ENCODE data around the gene LTBP1. TPM values are rescaled to one million over a fixed set of nuclear protein-coding genes. Genes with fewer than 3 reads are reported as not detected.

Gene LTBP1
- total RNA-seq, 1 experiment from 2014 or later: 28.5 TPM

DNA sequence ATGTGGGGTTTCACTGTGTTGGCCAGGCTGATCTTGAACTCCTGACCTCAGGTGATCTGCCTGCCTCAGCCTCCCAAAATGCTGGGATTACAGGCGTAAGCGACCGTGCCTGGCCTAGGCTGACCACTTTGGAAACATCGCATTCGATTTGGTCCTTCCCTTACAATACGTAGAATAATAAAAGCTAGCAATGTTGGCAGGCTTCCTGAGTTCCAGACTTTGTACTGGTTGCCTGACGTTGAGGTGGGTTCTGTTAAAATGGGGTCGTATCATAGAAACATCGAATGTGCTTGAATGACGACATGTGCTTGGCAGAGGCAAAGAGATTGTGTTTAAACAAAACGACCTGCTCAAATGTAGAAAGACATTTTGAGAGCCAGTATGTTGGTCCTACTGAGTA lies 56.1 kb downstream of the LTBP1 start:
- Mint-ChIP-seq H3K27me3 (ENCODE audit: low read depth) (no peaks in the 10 kb centered on the region), H3K27ac (no peak overlapping the region), H3K4me3 (no peak overlapping the region), H3K9me3 (no peaks in the 10 kb centered on the region), H3K4me1 (0 out of 4 replicates have a peak, but pooled peaks cover 0 to 5% of the 10 kb centered on the region in 2 experiments), H3K36me3 (ENCODE audit: insufficient read depth in 1 of 3, low read depth in 3 of 3) (no peaks in the 10 kb centered on the region)
- Histone ChIP-seq H2BK5ac (ENCODE audit: insufficient read length, low read length) (no peak overlapping the region), H3K4me1 (ENCODE audit: insufficient read depth, low read length) (peaks cover 3% of the 10 kb centered on the region; the same call in 1 of the 2 replicates), H2BK15ac (ENCODE audit: low read depth, low read length) (no peak overlapping the region), H3K9ac (ENCODE audit: extremely low read depth, insufficient read length, low read length) (no peak overlapping the region), H3K9me3 (ENCODE audit: control insufficient read depth, low read depth, low read length) (no peaks in the 10 kb centered on the region), H2AFZ (ENCODE audit: low read length) (no peak overlapping the region), H3T11ph (ENCODE audit: low read length) (no peak overlapping the region), H3K23ac (ENCODE audit: insufficient read length, low read depth, low read length) (no peak overlapping the region), H3K27me3 (ENCODE audit: insufficient read depth, low read length) (no peaks in the 10 kb centered on the region), H3K27ac (ENCODE audit: insufficient read length, low read depth, low read length) (no peak overlapping the region), H3K4me2 (ENCODE audit: insufficient read depth, insufficient read length, low read length) (no peak overlapping the region), H2BK20ac (ENCODE audit: low read depth, low read length, poor library complexity, severe bottlenecking) (no peak overlapping the region), H2AK5ac (ENCODE audit: insufficient read length, low read length) (no peak overlapping the region), H4K91ac (ENCODE audit: insufficient read length, low read depth, low read length) (no peak overlapping the region), H3K18ac (ENCODE audit: insufficient read length, low read depth, low read length) (no peak overlapping the region), H2BK120ac (ENCODE audit: low read depth, low read length, poor library complexity, severe bottlenecking) (no peak overlapping the region), H4K8ac (replicated peaks; ENCODE audit: insufficient read length, low read depth, low read length) (no peak overlapping the region), H3K56ac (ENCODE audit: insufficient read length, low read depth, low read length) (no peak overlapping the region), H4K20me1 (ENCODE audit: control insufficient read depth, insufficient read depth, insufficient read length) (no peaks in the 10 kb centered on the region), H3K23me2 (ENCODE audit: insufficient read length, low read depth, low read length, poor library complexity, severe bottlenecking) (no peaks in the 10 kb centered on the region), H3K79me1 (ENCODE audit: insufficient read depth, low read depth, low read length, poor library complexity, severe bottlenecking) (no peaks in the 10 kb centered on the region), H2BK12ac (ENCODE audit: insufficient read length, low read depth, low read length) (no peak overlapping the region), H3K4ac (ENCODE audit: low read depth, low read length) (no peak overlapping the region), H3K14ac (ENCODE audit: insufficient read depth, low read length) (no peak overlapping the region), H4K5ac (ENCODE audit: insufficient read length, low read depth, low read length) (no peak overlapping the region), H3K79me2 (ENCODE audit: insufficient read depth, low read length) (no peaks in the 10 kb centered on the region)
- DNase-seq: no peak
- TF ChIP-seq CTCF (conservative IDR thresholded peaks at IDR 0.05): no peak
- WGBS (ENCODE audit: extremely low coverage, insufficient read length, low lambda C conversion rate): no CpG with 5 or more reads among the region's 11 CpGs
